Activated gamma-delta T cell treated with anti-CD3 and anti-CD28 coated beads, Interleukin-2, amount 50 U/mL, for 16 hours (primary cell): Measurements from ENCODE around the gene SPON1.

ENCODE experiments used
- DNase-seq: peaks from one replicate; pipeline ENCODE4 v3.0.0-alpha.2; 2020; ENCODE audit warnings: low read depth

Gene SPON1

GRCh38 chr11:14036469-14036868, 73.9 kb downstream of the SPON1 start:
- no peak for DNase-seq

- DNase-seq, result no peak
These were observed 78.5 kb downstream of the SPON1 start for GRCh38 chr11:14041040-14041439.

GRCh38 chr11:14041565-14041964, 79.0 kb downstream of the SPON1 start:
- DNase-seq, result no peak

- DNase-seq, result no peak
These were observed 80.4 kb downstream of the SPON1 start for GRCh38 chr11:14042686-14043465.

GRCh38 chr11:14044916-14045315, 82.4 kb downstream of the SPON1 start:
- DNase-seq, result no peak

DNA sequence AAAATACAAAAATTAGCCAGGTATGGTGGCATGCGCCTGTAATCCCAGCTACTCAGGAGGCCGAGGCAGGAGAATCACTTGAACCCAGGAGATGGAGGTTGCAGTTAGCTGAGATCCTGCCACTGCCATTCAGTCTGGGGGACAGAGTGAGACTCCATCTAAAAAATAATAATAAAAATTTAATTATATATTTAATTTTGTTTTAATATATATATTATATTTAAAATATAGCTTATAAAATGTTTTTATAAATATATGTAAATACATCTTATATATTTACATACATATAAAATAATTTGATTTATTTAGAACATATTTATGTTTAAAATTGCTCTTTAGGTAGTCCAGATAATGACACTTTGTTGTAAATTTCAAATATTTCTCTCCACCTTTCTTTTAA, 82.9 kb downstream of the SPON1 start:
- DNase-seq, result no peak

DNA sequence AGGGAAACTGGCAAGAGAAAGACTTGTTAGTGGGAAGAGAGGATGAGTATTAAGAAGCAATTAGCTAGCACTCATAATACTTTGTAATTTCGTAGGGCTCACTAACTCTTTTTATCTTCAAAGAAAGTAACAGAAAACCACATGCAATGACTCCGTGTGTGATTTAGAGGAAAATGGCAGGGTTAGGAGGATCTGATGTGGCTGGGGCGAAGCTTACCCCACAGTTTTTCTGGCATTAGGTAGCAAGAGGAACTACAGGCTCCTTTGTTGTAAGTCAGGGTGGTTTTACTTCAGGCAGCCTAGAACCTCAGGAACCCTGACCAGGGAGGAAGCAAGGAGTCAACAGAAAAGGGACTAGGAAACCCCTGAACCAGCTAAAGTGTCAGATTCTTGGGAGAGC, 89.7 kb downstream of the SPON1 start:
- DNase-seq, result no peak

- DNase-seq, result no peak
These were observed 91.9 kb downstream of the SPON1 start for GRCh38 chr11:14054116-14055107.

DNA sequence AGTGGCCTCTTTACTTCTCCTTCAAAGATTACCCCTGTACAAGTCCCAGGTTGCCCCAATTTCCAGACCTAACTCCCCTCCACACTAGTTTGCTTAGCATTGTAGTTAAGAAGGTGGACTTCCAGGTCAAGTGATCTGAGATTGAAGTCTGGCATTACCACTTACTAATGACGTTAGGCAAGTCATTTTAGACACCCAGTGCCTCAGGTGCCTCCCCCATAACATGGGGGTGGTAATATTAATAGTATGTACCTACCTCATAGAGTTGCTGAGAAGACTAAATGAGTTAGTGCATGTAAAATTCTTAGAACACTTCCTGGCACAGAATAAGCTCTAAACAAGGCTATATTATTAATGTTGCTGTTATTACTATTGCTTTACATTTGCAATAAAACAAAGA, 93.4 kb downstream of the SPON1 start:
- no peak for DNase-seq

DNA sequence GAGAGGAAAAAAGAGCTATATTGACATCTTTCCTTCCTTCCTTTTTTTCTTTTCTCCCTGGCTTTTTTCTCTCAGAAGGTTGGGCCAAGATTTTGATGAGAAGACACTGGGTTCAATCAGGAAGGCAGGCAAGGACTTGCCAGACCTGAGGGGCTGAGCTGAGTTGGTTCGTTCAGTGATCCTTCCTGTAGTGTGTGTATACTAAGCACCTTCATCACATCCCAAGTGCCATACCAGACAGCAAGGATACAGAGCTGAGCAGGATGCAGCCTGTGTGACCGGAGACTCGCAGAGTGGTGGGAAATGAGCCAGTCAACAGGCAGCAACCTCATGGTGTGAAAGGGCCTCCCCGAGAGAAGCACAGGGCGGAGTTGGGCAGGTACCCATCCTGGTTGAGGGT, 95.5 kb downstream of the SPON1 start:
- DNase-seq, result no peak

DNA sequence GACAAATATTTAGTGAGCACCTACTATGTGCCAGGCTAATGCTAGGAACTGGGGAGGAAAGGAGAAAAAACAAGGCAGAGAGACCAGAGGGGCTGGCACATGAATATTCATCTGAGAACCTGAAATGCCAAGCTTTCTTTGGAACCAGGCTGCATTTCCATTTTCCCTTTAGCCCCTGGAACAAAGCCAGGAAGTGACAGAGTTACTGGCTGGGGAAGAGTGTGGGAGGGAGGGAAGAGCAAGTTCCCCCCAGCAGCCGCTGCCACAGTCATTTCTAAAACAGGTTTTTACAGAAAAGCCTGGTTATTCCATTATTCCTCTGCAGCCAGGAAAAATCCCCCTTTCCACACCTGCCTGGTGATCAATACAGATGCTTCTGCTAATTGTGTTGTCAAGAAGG, 97.0 kb downstream of the SPON1 start:
- no peak for DNase-seq

- no peak for DNase-seq
These were observed 99.2 kb downstream of the SPON1 start for GRCh38 chr11:14061721-14062120.

DNA sequence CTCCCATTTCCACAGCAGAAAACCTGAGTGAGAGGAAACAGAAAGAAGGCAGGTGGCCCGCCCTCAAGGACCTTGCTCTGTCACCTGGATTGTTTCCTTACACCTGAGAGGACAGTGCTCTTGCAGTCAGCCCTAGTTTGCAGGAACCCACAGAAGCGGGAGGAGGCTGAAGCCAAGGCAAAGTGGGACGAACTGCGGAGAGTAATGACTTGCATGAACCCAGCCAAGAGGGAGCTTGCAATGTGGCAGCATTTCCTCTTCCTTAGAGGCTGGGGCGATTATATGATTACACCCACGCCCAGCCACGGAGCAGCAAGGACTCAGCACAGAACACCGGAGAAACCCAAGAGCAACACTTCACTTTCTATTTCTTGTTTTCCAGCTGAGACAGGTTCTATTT, 102.6 kb downstream of the SPON1 start:
- no peak for DNase-seq

GRCh38 chr11:14065681-14066080, 103.2 kb downstream of the SPON1 start:
- DNase-seq, result no peak

DNA sequence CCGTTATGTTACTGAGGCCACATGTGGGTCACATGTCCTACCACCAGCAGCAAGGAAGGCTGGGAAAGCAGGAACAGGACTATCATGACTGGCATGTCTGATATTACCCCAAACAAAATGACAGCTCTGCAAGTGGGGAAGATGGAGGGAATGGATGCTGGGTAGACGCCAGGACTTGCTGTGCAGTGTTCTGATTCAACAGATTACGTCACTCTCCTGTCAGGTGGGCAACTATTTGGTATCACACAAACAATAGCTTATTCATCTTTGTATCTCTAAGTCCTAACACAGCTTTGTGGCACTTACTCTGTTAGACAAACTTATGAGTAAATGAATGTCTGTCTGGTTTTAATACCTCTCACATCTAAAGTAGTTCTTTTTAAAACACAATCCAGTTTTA, 105.2 kb downstream of the SPON1 start:
- DNase-seq, result no peak

- DNase-seq, result no peak
These were observed 108.4 kb downstream of the SPON1 start for GRCh38 chr11:14070896-14071295.

- DNase-seq, result no peak
These were observed 111.4 kb downstream of the SPON1 start for GRCh38 chr11:14073849-14074476.

DNA sequence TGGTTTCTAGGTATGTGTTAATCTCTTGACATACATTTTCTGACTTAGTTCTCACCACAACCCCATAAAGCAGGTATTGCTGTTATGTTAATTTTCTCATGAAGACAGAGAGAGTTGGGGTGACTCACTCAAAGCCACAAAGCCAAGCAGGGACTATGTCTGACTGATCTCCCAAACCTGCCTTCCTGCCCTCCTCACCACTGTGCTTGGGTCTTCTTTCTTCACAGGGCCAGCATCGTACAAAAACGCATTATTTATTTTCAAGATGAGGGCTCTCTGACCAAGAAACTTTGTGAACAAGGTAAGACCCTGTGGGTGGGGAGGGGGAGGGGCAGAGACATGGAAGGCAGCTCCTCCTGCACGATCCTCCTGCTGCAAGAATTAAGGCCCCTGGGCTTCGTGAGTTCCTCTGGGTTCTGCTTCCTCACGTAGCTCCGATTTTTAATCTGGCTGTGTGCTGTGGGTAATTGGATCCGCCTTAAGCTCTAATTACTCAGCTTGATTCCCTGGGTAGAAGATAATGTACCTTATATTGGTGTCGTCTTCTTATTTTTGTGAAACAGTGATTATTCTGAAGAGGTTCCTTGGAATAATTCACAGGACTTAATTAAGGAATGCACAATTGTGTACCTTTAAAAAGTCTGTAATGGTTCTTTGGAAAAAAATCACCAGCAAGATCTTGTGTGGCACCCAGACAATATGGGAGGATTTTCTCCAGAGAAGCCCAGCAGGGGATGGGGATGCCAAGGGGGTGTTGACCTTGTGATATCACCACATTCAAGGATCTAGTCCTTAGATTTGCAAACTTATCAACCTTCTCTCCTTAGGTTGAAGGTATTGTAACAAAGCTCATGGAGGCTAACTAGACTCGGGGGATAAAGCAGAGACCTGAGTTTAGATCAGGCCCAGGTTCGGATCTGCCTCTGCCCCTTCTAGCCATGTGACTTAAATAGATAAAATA, 112.9 kb downstream of the SPON1 start:
- DNase-seq, result peak; percentile 34

- no peak for DNase-seq
These were observed 116.5 kb downstream of the SPON1 start for GRCh38 chr11:14079011-14079410.

DNA sequence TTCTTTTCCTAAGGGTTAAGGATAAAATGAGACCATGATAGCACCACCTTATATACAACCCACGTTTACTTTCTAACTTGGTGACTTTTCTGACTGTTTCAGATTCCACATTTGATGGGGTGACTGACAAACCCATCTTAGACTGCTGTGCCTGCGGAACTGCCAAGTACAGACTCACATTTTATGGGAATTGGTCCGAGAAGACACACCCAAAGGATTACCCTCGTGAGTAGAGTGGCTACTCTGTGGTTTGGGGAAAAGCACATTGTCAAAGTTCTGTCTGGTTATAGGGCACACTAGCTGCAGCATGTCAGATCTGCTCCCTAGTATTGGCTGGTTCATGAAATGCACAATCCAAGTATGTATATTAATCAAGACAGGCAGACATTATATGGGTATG, 117.3 kb downstream of the SPON1 start:
- no peak for DNase-seq

DNA sequence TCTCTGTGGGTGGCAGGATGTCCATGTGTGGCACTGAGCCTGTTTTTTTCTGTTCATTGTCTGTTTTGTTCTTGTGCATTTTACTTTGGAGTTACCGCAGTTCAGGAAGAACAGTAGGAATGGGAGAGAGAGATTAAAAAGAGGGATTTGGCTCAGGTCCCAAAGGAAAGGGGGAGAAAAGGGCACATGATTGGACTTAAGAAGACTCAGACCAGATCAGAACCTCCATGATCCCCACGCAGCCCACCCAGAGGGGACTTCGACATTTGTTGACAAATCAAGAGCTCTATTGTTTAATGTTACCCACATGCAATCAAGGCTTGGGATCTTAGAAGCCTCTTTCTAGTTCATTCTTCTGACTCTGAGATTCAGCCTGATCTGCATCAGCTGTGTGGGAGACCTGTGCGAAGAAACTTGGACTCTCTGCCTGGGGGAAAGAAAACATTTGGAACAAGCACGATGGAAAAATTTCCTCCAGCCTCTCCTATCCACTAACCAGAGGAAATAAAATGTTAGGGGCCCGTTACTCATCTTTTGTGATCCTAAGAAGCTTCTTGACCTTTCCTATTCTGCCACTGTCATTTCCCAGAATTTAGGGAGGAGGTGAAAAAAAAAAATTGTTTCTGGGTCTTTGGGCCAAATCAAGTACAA, 119.2 kb downstream of the SPON1 start:
- DNase-seq, result no peak
